Ammon's horn (tissue), 1 donor: Measurements from ENCODE around the gene SERPINA4.

ENCODE experiments used
- DNase-seq: peaks from one replicate; pipeline ENCODE4 v3.0.0-alpha.2; 2016; ENCODE audit warnings: low spot score

SERPINA4 gene

DNA sequence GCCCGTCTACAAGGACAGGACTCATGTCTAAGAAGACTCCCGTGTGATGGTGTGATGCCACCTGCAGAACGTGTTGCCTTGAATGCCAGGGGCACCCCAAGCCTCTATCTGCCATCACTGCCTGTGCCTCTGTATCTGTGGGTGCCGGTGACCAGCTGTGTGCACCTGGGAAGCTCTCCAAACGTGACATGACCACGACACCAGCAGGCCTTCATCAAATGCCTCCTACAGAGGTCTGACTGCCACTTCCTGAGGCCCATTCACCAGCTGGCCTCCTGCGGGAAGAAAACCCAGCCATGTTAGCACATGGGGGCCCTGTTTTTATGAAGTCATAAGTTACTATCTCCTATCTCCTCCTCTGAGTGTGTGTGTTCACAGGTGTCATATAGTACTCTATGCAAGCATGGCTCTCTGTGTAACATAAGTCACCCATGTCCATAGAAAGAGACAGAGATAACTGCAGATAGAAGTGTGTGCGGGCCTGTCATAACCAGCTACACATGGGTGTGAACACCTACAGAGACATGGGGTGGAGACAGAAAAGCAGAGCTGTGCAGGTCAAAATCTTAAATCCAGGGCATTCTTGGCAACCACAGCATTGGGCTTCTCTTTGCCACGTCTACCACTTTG lies 18.3 kb upstream of the SERPINA4 start:
- DNase-seq, result no peak

GRCh38 chr14:94543449-94544124 lies 17.7 kb upstream of the SERPINA4 start:
- DNase-seq, result no peak

GRCh38 chr14:94544726-94545125 lies 16.5 kb upstream of the SERPINA4 start:
- DNase-seq, result no peak

DNA sequence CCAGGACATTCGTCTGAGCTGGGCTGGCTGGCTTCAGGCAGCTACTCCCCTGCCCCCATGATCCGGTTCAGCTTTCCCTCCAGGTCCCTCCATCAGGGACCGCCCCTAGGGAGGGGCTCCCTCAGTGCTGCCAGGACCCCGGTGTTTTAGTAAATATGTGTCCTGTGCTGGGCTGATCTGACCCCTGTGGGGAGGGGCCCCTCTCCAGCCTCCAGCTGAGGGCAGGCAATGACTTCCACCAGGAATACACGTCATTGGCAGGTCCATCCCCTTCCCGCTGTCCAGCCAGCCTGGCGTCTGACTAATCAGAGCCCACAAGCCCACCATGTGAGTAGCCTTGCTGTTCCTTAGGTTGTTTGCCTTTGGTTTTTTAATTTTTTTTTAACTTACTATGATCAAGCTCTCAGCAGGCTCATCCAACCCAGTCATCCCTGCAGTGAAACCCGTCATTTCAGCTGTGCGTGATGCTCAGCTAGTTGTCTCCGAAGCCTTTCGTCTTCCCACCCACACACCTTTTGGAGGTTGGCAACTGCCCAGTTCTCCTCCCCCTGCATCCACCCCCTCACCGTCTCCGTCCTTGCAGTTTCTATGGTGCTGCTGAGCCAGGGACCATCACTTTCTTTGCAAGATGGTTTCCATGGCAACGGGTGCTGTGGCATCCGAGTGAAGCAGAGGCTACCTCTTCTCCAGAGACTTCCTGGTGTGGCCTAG lies 16.0 kb upstream of the SERPINA4 start:
- peak; percentile 80 for DNase-seq

GRCh38 chr14:94547151-94547680 lies 14.0 kb upstream of the SERPINA4 start:
- DNase-seq, result no peak

DNA sequence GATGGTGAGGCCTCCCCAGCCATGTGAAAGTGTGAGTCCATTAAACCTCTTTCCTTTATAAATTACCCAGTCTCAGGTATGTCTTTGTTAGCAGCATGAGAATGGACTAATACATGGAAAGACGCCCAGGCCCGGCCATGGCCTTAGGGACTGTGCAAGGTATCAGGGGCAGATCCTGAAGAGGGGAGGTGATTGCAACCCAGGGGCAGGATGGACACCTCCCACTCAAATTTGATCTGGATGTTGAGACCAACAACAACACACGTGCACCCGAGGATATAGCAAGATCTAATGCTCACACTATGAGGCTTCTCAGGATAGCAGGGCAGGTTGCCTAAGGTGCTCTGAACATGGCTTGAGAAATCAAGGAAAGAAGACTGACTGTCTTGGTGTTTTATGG lies 13.5 kb upstream of the SERPINA4 start:
- no peak for DNase-seq

GRCh38 chr14:94548131-94548998 lies 12.9 kb upstream of the SERPINA4 start:
- DNase-seq, result no peak

GRCh38 chr14:94548999-94549985 lies 11.9 kb upstream of the SERPINA4 start:
- DNase-seq, result peak; percentile 46

DNA sequence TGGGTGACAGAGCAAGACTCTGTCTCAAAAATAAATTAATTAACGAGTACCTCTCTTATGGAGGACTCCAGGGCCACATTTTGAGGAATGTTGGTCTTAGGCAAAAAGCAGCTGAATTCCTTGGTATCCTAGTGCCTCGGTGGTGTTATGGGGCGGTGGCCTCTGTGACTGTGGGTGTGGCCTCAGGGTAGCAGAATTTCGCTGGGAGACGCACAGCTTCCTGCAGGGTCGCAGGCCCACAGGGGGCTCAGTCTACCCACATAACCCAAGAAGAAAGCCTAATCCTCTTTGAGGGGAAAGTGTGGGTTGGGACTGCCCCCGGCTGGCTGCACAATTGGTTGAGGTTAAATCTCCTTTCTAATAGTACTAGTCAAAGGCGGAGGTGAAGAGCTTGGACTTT lies 11.2 kb upstream of the SERPINA4 start:
- DNase-seq, result no peak

- no peak for DNase-seq
Observed at GRCh38 chr14:94555991-94556390, 5.3 kb upstream of the SERPINA4 start.

- DNase-seq, result no peak
Observed at GRCh38 chr14:94557327-94557726, 3.9 kb upstream of the SERPINA4 start.

DNA sequence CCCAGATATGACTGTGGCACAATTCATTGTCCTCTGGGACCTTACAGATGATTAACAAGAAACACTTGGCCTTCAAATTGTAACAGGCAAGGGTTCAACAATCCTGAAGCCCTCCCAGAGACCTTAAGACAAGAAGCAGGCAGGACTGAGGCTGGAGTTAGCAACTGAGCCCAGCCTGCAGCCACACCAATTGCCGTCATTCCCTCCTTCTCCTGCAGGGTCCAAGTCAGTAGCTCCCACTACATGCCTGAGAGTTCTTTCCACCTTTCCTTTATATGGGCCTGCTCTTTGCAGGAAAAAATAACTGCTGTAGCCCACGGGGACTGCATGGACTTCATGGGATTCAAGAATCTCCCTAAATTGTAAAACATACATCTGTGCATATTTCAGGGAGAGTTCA lies 2.4 kb upstream of the SERPINA4 start:
- DNase-seq, result no peak

DNA sequence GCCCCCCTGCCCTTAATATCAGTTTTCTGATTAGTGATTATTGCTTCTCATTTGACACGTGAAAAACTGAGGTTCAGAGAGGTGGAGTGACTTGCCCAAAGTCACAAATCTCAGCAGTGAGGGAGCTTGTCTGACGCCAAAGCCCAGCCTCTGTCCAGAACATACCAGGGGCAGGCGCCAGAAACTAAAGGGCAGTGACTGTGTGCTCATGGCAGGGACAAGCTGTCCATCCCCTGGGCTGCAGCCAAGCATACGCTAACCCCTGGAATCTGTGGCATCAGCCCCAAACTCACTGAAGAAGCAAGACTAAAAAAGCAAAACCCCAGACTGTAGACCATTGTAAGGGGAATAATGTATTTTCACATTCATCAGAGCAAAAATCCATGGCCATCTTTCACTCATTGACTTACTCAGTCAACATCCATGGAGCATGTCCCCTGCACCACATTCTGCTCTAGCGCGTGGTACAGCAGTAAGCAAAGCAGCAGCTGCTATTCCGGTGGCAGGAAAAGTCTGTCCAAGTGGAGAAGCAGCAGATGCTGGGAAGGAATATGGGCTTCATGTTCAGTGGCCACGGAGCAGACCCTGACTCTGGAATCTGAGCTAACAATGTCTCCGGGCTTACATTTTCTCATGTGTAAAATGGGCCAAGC lies 1.5 kb upstream of the SERPINA4 start:
- peak; percentile 38 for DNase-seq

GRCh38 chr14:94560291-94560665 lies 964 bp upstream of the SERPINA4 start:
- no peak for DNase-seq

- no peak for DNase-seq
Observed at GRCh38 chr14:94561656-94562010, 391 bp downstream of the SERPINA4 start.

GRCh38 chr14:94562022-94562421 lies 780 bp downstream of the SERPINA4 start:
- DNase-seq, result no peak

- no peak for DNase-seq
Observed at GRCh38 chr14:94562941-94563883, 2.0 kb downstream of the SERPINA4 start.

- no peak for DNase-seq
Observed at GRCh38 chr14:94564381-94564780, 3.1 kb downstream of the SERPINA4 start.

GRCh38 chr14:94568186-94568585 lies 6.9 kb downstream of the SERPINA4 start:
- DNase-seq, result no peak
